GM23338 (cell line): ENCODE results near the gene TNFRSF6B. TPM values are rescaled to one million over a fixed set of nuclear protein-coding genes. Genes with fewer than 3 reads are reported as not detected.
A peak's percentile ranks its signal among the peaks of the same experiment; 100 is the strongest.

ENCODE experiments used
- ATAC-seq: fragments of 200-7000 bp; cut with Tn5 transposase; 3 replicates; pipeline ENCODE4 v1.9.1; 2020
- DNase-seq: peaks from one replicate; pipeline ENCODE4 v3.0.0-alpha.2; 2015; ENCODE audit warnings: low spot score
- H2AFZ ChIP-seq: fragments of 200-600 bp; sonication (generic); 2 replicates; pipeline ENCODE4 v1.8.0; 2016; ENCODE audit warnings: antibody characterized with exemption, mild to moderate bottlenecking, moderate library complexity
- H3F3A ChIP-seq: fragments of 200-600 bp; sonication (generic); replicated peaks from 2 replicates; pipeline ENCODE4 v1.8.0; 2017; ENCODE audit warnings: antibody characterized with exemption, mixed run types, low read depth
- H3K27ac ChIP-seq: fragments of 200-600 bp; sonication (generic); 2 replicates; pipeline ENCODE4 v1.6.1; 2016; ENCODE audit warnings: low read depth
- H3K27me3 ChIP-seq: fragments of 200-600 bp; sonication (generic); 2 replicates; pipeline ENCODE4 v1.8.0; 2016; ENCODE audit warnings: mild to moderate bottlenecking, mixed run types, moderate library complexity; ENCODE audit not compliant: insufficient read depth
- H3K36me3 ChIP-seq: fragments of 200-600 bp; sonication (generic); 2 replicates; pipeline ENCODE4 v1.8.0; 2016; ENCODE audit warnings: mild to moderate bottlenecking; ENCODE audit not compliant: insufficient read depth
- H3K4me1 ChIP-seq: fragments of 200-600 bp; sonication (generic); 2 replicates; pipeline ENCODE4 v1.8.0; 2016; ENCODE audit warnings: mild to moderate bottlenecking, moderate library complexity; ENCODE audit not compliant: insufficient read depth
- H3K4me2 ChIP-seq: fragments of 200-600 bp; sonication (generic); 2 replicates; pipeline ENCODE4 v1.7.1; 2017; ENCODE audit warnings: mixed run types
- H3K4me3 ChIP-seq: fragments of 200-600 bp; sonication (generic); 2 replicates; pipeline ENCODE4 v1.6.1; 2016; ENCODE audit warnings: mixed run types
- H3K79me2 ChIP-seq: fragments of 200-600 bp; sonication (generic); replicated peaks from 2 replicates; pipeline ENCODE4 v1.8.0; 2017; ENCODE audit warnings: mild to moderate bottlenecking; ENCODE audit not compliant: insufficient read depth
- H3K9me2 ChIP-seq: fragments of 200-600 bp; sonication (generic); 2 replicates; pipeline ENCODE4 v1.8.0; 2017; ENCODE audit not compliant: insufficient read depth
- H4K20me1 ChIP-seq: fragments of 200-600 bp; sonication (generic); replicated peaks from 2 replicates; pipeline ENCODE4 v1.8.0; 2017; ENCODE audit warnings: mild to moderate bottlenecking; ENCODE audit not compliant: insufficient read depth
- H3K27ac Mint-ChIP-seq: 2 replicates; pipeline ENCODE4 v1.8.0; 2020; ENCODE audit warnings: inconsistent platforms, mild to moderate bottlenecking, moderate library complexity, mixed read lengths
- H3K27me3 Mint-ChIP-seq: 3 replicates; pipeline ENCODE4 v1.8.0; 2022; ENCODE audit warnings: low read depth, mild to moderate bottlenecking, moderate library complexity, mixed read lengths, inconsistent platforms; ENCODE audit not compliant: insufficient read depth, poor library complexity
- H3K36me3 Mint-ChIP-seq: 3 replicates; pipeline ENCODE4 v1.8.0; 2021; ENCODE audit warnings: low read depth, mild to moderate bottlenecking, inconsistent platforms, moderate library complexity, mixed read lengths
- H3K4me1 Mint-ChIP-seq: 3 replicates; pipeline ENCODE4 v1.8.0; 2020; ENCODE audit warnings: mild to moderate bottlenecking, inconsistent platforms, mixed read lengths
- H3K4me3 Mint-ChIP-seq: 3 replicates; pipeline ENCODE4 v1.8.0; 2021; ENCODE audit warnings: moderate library complexity, mild to moderate bottlenecking, inconsistent platforms, mixed read lengths
- H3K9me3 Mint-ChIP-seq: 3 replicates; pipeline ENCODE4 v1.8.0; 2020; ENCODE audit warnings: moderate library complexity, mild to moderate bottlenecking, inconsistent platforms, mixed read lengths
- ETS1 ChIP-seq: IDR thresholded peaks from 2 replicates; pipeline ENCODE4 v1.6.1; 2016; ENCODE audit warnings: antibody characterized with exemption
- EZH2 ChIP-seq: fragments of 200-600 bp; sonication (generic); IDR thresholded peaks from one replicate; pipeline ENCODE4 v1.8.0; 2017; ENCODE audit warnings: antibody characterized with exemption, mild to moderate bottlenecking, low read depth; ENCODE audit not compliant: unreplicated experiment
- JUNB ChIP-seq: IDR thresholded peaks from one replicate; pipeline ENCODE4 v1.6.1; 2016; ENCODE audit warnings: antibody characterized with exemption; ENCODE audit not compliant: unreplicated experiment
- NANOG ChIP-seq: IDR thresholded peaks from 2 replicates; pipeline ENCODE4 v1.6.1; 2016; ENCODE audit warnings: antibody characterized with exemption, borderline replicate concordance
- ZNF114 ChIP-seq: fragments of 250-450 bp; sonication (Bioruptor Pico); IDR thresholded peaks from 2 replicates; pipeline ENCODE4 v1.5.0; 2020; ENCODE audit warnings: mild to moderate bottlenecking, moderate library complexity
- ZNF331 ChIP-seq: fragments of 250-450 bp; sonication (Bioruptor Pico); IDR thresholded peaks from 2 replicates; pipeline ENCODE4 v1.5.0; 2020; ENCODE audit warnings: low read depth, mild to moderate bottlenecking, moderate library complexity
- ZNF462 ChIP-seq: fragments of 250-450 bp; sonication (Bioruptor Pico); IDR thresholded peaks from 2 replicates; pipeline ENCODE4 v1.5.0; 2020; ENCODE audit warnings: mild to moderate bottlenecking, moderate library complexity
- polyA plus RNA-seq: library from polyadenylated mRNA; unstranded; fragments of >200 nt; fragmentation: Nextera tagmentation; extraction: Ambion mirVana; gene quantifications from 2 replicates; pipeline ENCODE4 v1.2.1, GENCODE V29; 2016
- total RNA-seq: library from RNA; depleted of rRNA; stranded (reverse); fragments of >200 nt; shearing (Covaris generic); gene quantifications from 2 replicates; pipeline ENCODE4 v1.2.3, GENCODE V29; 2014

Gene TNFRSF6B
- total and polyA plus RNA-seq, 2 experiments from 2014 or later = 0.28 TPM; not detected in 1

- no peaks in the 10 kb centered on the region for H3K36me3 ChIP-seq
- H3F3A ChIP-seq = peaks cover 9% of the 10 kb centered on the region; the same call in 1 of the 2 replicates
- peaks cover 14% of the 10 kb centered on the region for H4K20me1 ChIP-seq
- Mint-ChIP-seq H3K27ac (no peak overlapping the region), H3K4me1 (peaks cover 10% of the 10 kb centered on the region), H3K4me3 (peak overlapping the region; percentile 32), H3K27me3 (peaks cover 12% of the 10 kb centered on the region), H3K9me3 (no peaks in the 10 kb centered on the region), H3K36me3 (peaks cover 26% of the 10 kb centered on the region)
- H2AFZ ChIP-seq = no peak overlapping the region
- no peaks in the 10 kb centered on the region; the same call in 1 of the 2 replicates for H3K4me1 ChIP-seq
- TF ChIP-seq ETS1 (no peak), ZNF331 (CRISPR knock-in tag) (no peak), EZH2 (no peak), NANOG (no peak), JUNB (no peak), ZNF114 (no peak), ZNF462 (CRISPR knock-in tag) (no peak)
- peaks cover 28% of the 10 kb centered on the region for H3K79me2 ChIP-seq
- H3K4me2 ChIP-seq = no peak overlapping the region
- no peaks in the 10 kb centered on the region for H3K9me2 ChIP-seq
- no peak overlapping the region for H3K27ac ChIP-seq
- no peak overlapping the region for H3K4me3 ChIP-seq
- ATAC-seq (no peak), DNase-seq (no peak)
- no peaks in the 10 kb centered on the region for H3K27me3 ChIP-seq
Measured at GRCh38 chr20:63705232-63706026, 9.0 kb downstream of the TNFRSF6B start.
